Activated CD4-positive, alpha-beta T cell treated with anti-CD3 and anti-CD28 coated beads, Interleukin-2, amount 50 U/mL, for 24 hours (primary cell): ENCODE measurements around the gene CDK1.

ENCODE experiments used
- DNase-seq, 2 donors: peaks; one replicate each; pipeline ENCODE4 v3.0.0-alpha.2; 2020; ENCODE audit warnings: low read depth in 1 of 2, low spot score in 1 of 2

CDK1 gene

DNA sequence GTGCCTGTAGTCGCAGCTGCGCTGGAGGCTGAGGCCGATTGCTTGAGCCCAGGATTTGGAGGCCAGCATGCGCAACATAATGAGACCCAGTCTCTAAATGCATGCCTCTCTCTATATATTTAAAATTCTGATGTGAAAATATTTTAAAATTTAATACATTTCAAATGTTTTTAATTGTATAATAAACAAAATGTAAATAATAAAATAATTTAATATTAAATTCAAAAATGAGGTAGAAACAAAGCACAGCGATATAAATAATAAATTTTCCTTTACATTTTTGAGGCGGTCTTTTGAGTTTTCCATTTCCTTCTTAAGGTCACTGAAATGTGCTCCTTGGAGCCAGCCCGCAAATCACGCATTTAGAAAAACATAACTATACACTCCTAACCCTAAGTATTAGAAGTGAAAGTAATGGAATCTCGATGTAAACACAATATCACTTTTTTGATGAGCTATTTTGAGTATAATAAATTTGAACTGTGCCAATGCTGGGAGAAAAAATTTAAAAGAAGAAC is 523 bp upstream of the CDK1 start:
- DNase-seq = no peak

DNA sequence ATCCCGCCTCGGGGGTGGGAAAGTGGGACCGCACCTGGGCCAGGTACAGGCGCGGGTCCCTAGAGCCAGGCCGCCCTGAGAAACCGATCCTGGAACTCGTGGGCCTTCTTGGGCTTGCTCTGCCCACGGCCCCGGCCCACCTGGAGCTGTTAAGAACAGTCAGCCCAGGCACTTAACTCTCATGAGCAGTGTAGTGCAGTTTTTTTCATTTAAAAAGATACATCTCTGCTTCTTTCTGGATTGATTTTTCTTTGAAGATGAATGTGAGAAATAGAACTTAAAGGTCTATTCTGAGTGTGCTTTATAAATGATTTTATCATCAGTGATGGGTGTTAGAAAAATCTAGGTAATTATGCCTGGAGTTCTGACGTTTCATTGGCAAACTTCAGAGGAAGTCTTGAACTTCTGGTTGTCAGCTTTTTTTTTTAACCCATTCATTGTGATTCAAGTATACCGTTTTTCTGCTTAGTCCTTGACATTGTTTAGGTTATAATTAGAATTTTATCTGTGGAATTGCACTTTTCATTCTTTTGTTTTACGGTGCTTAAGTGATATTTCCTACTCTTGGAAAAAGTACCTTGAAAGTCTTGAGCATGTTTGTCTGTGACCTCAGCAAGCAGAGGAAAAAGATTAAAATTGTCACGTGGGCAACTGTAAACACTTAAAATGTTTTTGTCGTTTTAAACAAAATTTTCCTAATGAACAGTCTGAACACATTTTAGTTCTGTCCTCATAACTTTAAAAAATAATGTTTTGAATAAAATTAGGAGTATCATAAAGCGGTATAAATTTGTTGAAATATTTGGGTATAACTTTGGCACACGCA is 906 bp downstream of the CDK1 start:
- no peak for DNase-seq

DNA sequence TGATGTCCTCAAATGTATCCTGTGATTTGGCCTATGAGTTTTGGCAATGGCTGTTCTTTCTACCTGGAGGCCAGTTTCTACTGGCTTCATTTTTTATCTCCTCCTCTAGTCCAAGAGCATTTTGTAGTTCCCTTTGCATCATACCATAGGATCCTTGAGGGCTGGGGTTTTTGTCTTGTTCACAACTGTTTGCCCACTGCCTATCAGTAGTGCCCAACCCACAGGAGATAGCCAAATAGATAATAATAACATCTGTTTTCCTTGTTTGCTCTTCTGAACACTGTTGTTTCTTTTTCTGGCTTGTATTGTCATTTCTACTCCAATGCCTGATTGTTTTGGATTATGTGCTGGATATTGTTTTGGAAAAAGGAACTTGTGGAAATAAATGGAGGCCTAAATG is 3.4 kb downstream of the CDK1 start:
- no peak for DNase-seq

DNA sequence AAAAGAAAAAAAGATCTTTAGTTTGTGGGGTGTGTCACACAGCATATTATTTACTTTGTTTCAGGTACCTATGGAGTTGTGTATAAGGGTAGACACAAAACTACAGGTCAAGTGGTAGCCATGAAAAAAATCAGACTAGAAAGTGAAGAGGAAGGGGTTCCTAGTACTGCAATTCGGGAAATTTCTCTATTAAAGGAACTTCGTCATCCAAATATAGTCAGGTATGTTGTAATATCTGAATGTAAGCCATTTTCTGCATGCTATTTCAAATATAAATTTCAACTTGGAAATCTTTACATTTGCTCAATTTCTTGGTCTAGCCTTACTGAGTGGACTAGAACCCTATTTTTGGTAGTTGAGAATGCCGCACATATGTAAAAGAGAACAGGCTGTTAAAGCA is 6.4 kb downstream of the CDK1 start:
- DNase-seq = no peak

DNA sequence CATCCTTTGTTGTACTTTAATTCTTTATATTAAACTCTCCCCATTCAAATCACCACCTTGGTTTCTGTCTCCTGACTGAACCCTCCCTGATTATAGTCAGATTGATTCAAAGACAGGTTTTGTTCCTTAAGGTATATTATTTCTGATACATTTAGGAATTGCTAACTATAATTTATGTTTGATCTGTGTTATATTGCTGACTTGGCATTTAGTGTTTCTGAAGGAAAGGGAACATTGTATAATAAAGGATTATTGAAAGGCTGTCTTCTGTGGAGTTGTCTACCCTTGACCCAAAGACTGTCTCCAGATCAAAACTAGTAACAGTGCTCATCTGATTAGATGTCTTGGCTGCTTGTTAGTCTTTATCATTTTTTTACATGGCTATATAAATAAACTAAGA is 10.3 kb downstream of the CDK1 start:
- no peak for DNase-seq

DNA sequence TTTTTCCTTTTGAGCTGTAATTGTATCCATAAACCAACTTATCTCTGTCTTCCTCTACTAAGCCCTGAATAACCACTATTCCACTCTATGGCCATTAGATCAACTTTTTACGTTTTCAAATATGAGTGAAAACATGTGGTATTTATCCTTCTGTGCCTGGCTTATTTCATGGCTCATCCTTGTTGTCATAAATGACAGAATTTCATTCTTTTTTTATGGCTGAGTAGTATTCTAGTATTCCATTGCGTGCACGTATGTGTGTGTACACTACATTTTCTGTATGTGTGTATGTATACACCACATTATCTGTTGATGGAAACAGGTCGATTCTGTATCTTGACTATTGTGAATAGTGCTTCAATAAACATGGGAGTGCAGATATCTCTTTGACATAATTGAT is 11.1 kb downstream of the CDK1 start:
- no peak for DNase-seq

DNA sequence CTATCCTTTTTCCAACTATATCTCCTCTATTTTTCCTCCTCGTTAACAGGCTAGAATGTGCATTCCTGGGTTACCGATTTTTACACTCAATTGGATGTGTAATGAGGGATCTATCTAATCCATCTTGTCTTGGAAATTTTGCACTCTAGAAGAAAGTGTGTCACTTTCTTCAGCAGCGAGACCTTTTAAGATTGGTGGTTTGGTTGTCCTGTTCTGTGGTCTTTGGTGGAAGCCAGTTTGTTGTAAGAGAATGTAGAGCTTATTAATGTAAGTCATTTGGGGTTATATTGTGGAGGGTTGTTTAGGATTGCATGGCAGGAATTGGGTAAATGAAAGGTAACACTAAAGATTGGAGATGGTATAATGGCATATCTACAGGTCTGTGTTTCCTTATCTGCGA is 16.7 kb downstream of the CDK1 start:
- DNase-seq = no peak

DNA sequence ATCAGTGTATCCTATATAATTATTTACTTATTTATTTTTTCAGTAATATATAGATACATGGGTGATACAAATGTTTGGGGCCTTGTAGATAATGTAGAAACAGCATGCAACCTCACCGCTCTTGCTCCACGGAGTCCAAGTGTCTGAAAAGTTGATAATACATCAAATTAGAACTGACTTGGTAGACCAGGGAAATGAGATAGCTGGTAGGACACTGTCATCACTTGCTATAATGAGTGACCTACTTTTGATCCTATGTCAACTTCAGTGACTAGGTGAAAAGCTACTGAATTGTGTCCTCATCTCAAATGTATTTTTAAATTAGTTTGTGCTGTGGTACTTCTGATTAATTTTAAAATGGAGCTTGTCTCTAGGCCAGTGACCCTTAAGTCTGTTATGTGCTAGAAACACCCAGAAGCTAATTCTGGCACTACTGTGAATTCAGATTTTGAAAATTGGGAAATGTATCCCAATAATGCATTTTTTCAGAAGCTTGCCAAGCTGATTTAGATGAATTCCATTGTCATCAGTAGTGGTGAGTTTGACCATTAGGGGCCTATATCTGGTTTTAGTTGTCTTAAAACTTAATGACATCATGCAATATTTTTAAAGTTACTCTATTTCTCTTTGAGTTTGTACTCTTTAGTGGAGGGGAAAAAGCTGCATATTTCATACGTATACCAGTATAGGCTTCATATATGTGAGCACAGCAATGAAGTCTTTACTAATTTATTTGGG is 17.4 kb downstream of the CDK1 start:
- no peak for DNase-seq

DNA sequence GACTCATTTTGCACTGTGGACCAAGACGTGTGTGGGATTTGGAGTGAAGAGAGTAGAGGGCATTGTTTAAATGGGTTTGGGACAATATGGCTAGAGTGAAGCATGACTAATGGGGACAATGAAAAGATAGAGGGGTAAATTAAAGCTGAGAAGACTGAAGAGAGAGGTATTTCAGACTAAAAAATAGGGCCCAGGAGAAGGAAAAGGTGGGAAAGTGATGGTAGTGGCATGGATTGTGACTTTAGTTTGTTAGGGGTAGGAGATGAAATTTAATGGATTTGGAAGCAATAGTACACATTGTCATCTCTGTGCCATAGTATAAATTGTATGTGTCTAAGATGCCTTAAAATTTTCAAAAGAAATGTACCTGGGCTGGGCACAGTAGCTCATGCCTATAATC is 18.2 kb downstream of the CDK1 start:
- no peak for DNase-seq

DNA sequence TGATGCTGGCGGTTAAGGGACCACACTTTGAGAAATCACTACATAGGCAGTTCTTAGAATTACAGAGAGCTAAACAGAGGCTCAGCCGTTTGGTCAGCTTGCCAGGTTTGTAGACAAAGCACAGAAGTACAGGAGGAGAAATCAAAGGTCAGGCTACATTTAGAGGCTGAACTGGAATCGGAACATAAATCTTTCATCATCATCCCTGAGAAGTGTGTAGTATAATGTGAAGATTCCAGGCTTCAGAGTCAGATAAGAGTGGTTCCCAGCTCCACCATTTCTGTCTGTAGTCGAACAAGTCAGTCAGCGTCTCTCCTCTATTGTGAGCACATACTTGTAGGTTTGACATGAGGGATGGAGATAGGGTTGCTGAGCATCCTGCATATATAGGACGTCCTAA is 18.9 kb downstream of the CDK1 start:
- DNase-seq = no peak

DNA sequence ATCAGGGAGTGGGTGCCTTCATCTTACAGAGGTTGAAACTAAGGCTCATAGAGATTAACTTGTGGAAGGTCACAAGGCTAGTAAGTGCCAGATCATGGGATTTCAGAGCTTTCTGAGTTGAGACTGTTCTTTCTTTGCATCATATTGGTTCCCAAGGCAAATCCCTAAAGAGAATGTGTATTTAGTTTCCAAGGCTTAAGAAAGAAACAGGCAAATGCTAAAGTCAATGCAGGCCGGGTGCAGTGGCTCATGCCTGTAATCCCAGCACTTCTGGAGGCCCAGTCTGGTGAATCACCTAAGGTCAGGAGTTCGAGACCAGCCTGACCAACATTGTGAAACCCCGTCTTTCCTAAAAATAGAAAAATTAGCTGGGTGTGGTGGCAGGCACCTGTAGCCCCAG is 19.8 kb downstream of the CDK1 start:
- no peak for DNase-seq

DNA sequence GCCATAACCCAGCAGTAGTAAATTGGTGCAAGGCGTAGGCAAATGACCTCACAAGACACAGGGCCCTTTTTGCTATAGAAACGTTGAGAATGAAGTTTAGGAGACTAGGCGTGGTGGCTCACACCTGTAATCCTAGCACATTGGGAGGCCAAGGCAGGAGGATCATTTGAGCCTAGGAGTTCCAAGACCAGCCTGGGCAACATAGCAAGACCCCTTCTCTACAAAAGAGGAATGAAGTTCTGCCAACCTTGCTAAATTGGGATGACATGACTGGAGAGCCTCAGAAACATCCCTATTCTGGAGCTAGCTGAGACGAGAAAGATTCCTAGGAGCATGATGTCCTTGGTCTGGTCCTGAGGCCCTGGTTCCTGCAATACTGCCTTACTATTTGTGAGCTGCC is 20.6 kb downstream of the CDK1 start:
- DNase-seq = no peak

DNA sequence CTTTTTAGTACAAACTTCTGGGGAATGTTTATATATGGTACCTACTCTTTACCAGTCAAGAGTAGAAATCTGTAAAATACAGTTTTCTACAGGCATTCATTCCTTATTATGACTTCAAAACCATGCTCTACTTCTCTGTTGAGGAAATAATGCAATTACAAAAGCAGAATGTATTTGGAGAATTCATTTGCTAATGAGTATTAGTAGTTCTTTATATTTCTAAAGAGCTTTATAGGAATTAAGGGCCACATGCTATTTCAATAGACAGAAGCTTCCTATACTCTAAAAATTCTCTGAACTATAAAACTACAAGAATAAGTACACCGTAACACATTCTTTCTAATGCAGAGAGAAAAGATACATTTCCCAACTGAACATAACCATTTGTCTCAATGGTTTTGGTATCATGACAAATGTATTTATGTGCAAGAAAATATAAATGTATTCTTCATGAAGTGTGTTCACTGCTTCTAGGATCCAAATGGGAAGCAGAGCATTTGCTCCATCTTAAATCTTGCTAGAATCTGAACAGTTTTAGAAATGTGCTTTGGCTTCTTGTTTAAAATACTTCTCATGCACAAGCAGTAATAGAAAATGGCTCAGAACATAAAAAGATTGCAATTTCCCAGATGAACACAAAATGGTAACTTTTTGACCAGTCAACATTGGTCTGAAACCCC is 21.8 kb downstream of the CDK1 start:
- DNase-seq = no peak

DNA sequence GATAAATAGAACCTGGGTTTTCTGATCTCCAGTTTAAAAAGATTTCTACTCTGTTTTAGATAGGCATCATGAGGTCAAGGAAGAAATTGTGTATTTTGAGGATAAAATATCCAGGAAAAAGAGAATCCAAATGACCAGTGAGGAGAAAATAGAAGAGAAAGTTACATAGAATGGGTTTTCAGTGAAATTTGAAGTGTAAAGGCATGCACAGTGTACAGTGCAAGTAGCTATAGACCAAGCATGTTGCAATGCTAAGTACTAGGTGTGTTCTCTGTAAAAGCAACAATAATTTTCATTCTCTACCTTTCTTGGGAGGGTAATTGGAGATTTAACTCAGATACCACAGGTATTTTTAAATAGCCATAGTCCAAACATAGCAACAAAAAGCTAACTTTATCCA is 22.6 kb downstream of the CDK1 start:
- DNase-seq = no peak

DNA sequence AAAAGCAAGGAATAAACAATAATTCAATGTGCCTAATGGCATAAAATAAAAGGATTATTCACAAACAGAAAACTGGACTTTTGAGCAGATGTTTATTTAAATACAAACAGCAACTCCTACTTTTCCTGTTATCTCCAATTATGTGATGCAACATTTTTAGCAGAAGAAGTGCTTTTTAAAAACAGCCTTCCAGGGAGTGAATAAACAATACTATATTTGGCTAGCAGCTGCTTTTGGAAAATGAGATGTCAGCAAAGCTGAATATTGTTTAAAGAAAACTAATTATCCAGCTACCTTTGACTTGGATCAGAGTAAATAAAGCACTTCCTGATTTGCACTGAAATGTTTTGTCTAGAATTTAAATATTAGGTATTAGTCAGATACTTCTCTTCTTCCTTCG is 23.2 kb downstream of the CDK1 start:
- DNase-seq = no peak

DNA sequence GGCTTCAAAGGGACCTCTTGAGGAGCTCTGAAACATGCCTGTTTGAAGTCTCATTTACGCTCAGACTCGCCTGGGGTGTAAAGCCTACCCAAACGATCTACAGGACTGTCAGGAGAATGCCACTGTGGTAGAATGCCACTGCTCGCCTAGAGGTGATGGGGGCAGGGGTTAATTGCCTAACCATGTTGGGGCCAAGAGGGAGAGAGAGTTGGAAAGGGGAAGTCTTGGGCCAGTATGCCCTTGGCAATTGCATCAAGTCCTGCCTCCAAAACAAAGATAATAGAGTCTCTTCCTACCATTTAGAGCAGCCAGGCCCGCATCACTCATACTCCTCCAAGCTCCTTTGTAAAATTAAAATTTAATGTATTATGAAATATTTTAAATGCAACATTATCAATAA is 25.2 kb downstream of the CDK1 start:
- DNase-seq = no peak

DNA sequence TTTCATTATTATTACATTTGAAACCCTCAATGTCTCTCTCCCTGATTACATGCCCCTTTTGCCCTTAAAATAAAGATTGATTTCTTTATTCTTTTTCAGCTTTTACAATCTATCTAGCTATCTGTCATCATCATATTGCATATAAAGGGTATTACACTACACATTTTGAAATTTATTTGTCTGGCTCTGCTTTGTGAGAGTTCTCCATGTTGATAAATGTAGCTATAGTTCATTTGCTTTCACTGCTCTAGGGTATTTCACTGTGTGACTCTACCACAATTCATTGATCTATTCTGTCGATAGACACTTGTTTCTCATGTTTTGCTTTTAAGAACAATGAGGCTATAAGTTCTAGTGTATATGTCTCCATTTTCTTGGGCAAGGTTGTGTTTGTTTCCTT is 25.6 kb downstream of the CDK1 start:
- DNase-seq = no peak

DNA sequence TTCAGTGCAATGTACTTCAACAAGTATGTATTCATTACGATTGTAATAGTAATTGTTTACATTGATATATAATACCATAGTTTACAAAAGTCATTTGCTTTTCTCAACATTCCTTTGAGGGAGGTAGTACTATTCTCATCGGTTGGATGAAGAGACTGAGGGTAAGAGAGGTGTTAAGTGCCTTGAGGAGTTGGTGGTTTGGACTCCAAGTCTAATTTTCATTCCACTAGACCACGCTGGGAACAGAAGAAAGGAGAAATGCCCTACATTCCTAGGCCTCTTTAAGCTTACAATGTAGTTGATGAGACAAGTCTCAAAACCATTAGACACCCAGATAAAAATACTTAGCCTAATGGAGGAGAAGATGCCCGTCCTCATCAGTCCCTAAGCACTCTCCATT is 28.6 kb downstream of the CDK1 start:
- DNase-seq = no peak

DNA sequence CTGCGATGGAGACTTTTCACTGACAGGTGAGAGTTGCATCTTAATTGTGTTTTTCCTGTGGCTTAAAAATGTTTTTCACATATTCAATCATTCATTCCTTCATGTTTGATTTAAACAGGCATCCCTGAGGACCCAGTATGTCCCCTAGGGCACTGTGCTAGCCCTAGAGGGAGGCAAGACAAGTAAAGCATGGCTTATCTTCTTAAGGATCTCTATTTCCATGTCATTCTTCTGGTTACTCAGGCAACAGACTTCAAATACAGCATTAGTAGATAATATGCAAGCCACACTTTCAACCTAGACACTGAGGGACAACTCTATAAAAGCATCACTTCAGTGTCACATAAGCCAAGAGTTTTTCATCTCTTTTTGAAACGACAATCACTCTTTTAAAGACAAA is 29.2 kb downstream of the CDK1 start:
- DNase-seq = no peak

DNA sequence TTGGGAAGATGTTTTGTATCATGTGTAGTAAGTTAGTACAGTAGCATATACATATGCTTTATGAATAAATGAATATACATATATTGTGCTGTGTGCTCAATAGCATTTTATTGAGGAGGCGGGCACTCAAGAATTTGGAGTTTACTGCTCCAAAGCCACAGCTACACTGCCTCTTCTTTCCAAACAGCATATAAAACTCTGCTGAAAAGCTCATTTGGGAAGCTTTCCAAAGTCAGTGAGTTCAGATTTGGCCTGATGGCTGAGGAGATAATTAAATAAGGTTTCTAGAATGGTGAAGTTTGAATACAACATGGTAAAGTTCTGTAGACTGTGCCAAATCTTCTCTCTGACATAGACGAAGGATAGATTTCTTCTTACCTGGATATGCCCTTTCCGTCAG is 29.8 kb downstream of the CDK1 start:
- no peak for DNase-seq

DNA sequence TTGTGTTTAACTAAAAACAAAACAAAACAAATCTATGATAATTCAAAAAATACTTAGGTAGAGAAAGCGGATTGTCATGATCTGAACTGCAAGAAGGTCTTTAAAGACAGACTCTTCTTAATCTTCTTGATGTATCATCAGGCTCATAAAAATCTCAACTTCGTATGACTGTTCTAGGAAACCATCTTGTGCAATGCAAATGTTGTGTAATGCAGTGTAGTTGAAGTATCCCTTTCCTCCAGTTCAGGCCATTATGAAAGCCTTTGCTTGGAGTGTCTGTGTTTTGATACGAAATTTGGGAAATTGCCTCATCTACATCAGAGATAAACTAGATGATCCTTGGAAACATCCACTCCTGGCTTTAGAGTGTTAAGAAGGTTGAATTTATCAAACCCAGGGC is 30.9 kb downstream of the CDK1 start:
- no peak for DNase-seq
